Measurements from ENCODE around the gene NRG2.

DNA sequence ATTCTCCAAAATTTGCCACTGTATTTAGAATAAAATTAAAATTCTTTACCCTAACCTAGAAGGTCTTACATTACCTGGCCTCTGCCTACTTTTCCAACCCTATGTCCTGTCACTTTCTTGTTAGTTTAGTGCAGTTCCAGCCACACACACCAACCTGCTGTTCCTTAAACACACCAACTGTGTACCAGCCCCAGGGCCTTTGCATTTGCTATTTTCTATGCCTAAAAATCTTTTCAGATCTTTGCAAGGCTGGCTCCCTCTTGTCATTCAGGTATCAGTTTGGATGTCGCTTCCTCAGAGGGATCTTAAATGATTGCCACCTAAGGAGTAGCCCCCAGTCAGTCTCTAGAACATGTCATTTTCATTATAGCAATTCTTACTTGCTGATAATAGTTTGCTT lies 17.7 kb upstream of the NRG2 start:
- TF ChIP-seq OSR1 (CRISPR knock-in tag; IDR thresholded peaks at IDR 0.05) (no peak), RARB (CRISPR knock-in tag; IDR thresholded peaks at IDR 0.05) (no peak), GLIS3 (CRISPR knock-in tag; IDR thresholded peaks at IDR 0.05) (no peak), TCF4 (CRISPR knock-in tag; IDR thresholded peaks at IDR 0.05; ENCODE audit: borderline replicate concordance) (no peak), ZFP30 (CRISPR knock-in tag; IDR thresholded peaks at IDR 0.05) (no peak), ZNF8 (CRISPR knock-in tag; IDR thresholded peaks at IDR 0.05) (no peak)
- TF ChIP-seq, protein P1, sequence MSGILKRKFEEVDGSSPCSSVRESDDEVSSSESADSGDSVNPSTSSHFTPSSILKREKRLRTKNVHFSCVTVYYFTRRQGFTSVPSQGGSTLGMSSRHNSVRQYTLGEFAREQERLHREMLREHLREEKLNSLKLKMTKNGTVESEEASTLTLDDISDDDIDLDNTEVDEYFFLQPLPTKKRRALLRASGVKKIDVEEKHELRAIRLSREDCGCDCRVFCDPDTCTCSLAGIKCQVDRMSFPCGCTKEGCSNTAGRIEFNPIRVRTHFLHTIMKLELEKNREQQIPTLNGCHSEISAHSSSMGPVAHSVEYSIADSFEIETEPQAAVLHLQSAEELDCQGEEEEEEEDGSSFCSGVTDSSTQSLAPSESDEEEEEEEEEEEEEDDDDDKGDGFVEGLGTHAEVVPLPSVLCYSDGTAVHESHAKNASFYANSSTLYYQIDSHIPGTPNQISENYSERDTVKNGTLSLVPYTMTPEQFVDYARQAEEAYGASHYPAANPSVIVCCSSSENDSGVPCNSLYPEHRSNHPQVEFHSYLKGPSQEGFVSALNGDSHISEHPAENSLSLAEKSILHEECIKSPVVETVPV (CRISPR knock-in tag; IDR thresholded peaks at IDR 0.05) = no peak
